Measurements from ENCODE around the gene TSPAN9. TPM values are rescaled to one million over a fixed set of nuclear protein-coding genes. Genes with fewer than 3 reads are reported as not detected.
A peak's percentile ranks its signal among the peaks of the same experiment; 100 is the strongest.

TSPAN9 gene
- total RNA-seq, 1 donor from 2014 or later: 238 TPM

- no peak for DNase-seq (ENCODE audit: low read depth)
These were observed 1.9 kb upstream of the TSPAN9 start for GRCh38 chr12:3075315-3075714.

- DNase-seq (ENCODE audit: low read depth): peak; percentile 44
These were observed 448 bp downstream of the TSPAN9 start for GRCh38 chr12:3077572-3078081.

DNA sequence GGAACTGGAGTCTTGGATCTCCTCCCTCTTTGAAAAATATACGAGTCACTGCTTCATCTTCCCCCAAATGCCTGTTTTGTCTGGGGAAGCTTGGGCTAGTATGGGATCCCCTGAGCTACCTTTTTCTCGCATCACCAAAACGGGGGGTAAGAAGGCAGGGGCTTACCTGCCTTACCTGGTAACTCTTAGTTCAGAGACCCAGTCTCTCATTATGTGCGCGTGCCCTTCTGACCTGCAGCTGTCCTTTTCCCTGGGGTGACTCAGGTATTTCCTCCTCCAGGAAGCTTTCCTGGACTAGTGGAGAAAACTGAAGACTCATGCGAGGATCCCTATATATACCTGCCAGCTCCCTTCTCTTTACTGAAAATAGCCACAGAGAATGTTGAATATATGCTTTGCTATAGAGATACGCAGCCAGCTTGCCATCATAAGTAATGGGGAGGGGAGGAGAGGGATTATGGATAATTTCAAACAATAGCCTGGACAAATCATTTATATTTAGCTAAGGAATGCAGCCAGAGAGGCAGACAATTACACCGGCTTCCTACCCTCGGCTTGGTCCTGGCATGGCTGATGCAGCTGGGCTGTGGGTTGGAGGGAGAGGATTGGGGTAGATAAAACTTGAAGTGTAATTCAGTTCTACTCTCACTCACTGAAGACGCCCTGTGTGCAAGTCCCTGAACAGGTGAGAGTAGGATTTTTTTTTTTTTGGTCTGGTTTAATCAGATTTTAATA is 1.1 kb downstream of the TSPAN9 start:
- peak; percentile 31 for DNase-seq (ENCODE audit: low read depth)

DNA sequence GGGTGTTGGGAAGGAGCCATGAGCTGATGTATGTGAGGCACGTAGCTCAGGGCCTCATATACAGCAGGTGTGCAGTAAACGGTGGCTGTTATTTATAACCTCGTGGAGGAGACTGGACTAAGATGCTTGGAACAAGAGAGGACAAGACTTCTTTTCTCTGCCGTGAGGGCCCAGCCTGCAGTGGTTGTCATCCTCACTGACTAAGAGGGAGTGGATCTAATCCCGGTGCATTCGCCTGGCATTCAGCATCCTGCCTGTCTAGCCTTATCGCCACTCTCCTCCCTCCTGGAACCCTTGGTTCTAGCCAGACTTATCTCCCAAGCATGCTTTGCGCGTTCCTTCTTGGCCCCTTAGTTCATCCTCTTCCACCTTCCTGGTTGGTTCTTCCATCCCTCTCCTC is 3.9 kb downstream of the TSPAN9 start:
- no peak for DNase-seq (ENCODE audit: low read depth)

- DNase-seq (ENCODE audit: low read depth): no peak
These were observed 4.7 kb downstream of the TSPAN9 start for GRCh38 chr12:3081886-3082285.

GRCh38 chr12:3083241-3083920 is 6.2 kb downstream of the TSPAN9 start:
- peak; percentile 37 for DNase-seq (ENCODE audit: low read depth)

DNA sequence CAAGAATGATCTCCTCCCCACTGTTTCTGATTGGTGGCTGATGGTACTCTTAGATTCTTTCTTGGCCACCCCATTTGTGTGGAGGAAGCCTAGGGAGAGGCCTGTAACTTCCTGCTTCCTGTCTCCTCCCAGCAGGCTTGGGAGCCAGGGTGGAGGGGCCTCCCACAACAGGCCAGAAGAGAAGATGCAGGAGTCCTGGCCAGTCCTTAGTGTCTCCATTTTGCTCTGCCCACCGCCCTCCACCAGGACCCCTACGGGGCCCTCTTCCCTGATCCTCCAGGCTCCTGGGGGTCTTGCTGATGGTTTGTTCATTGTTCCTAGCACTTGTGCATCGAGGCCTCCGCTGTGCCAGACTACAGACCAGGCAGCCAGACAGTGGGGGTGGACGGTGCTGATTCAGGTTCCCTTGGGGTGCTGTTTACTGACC is 6.8 kb downstream of the TSPAN9 start:
- no peak for DNase-seq (ENCODE audit: low read depth)

GRCh38 chr12:3084742-3085141 is 7.6 kb downstream of the TSPAN9 start:
- no peak for DNase-seq (ENCODE audit: low read depth)

GRCh38 chr12:3085341-3086139 is 8.4 kb downstream of the TSPAN9 start:
- no peak for DNase-seq (ENCODE audit: low read depth)

- DNase-seq (ENCODE audit: low read depth): no peak
These were observed 9.0 kb downstream of the TSPAN9 start for GRCh38 chr12:3086211-3086610.

DNA sequence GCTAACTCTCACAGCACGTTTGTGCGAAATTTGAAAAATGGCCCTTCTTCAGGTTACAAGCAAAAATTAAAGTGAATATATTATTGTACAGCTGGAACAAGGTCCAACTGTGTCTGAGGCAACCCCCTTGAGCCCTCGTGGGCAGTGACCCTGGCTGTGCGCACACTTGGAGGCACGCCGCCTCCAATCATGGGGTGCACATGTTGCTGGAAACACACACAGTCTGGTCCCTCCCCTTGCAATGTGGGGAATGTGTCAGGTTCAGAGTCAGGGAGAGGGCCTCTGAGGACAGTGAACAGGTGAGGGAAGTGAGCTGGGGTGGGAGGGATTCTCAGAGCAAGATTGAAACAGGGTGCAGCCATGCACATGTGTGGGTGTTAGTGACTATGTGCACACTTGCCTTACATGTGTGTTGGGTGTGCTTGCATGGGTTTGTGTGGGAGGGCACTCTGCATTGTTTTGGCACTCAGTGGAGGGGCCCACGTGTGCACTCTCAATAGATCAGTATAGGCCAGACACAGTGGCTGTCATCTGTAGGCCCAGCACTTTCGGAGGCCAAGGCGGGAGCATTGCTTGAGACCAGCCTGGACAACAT is 9.6 kb downstream of the TSPAN9 start:
- DNase-seq (ENCODE audit: low read depth): peak; percentile 22

GRCh38 chr12:3087758-3088650 is 10.8 kb downstream of the TSPAN9 start:
- no peak for DNase-seq (ENCODE audit: low read depth)

DNA sequence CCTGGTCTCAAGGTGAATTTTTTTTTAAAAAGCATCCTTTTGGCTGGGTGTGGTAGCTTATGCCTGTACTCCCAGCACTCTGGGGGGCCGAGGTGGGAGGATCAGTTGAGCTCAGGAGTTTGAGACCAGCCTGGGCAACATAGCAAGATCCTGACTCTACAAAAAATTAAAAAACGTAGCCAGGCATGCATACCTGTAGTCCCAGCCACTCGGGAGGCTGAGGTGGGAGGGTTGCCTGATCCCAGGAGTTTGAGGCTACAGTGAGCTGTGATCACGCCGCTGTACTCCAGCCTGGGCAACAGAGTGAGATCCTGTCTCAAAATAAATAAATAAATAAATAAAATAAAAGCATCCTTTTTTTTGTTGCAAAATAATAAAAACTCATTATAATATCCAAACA is 12.4 kb downstream of the TSPAN9 start:
- DNase-seq (ENCODE audit: low read depth): no peak

- DNase-seq (ENCODE audit: low read depth): no peak
These were observed 13.3 kb downstream of the TSPAN9 start for GRCh38 chr12:3090240-3091037.

- DNase-seq (ENCODE audit: low read depth): no peak
These were observed 13.8 kb downstream of the TSPAN9 start for GRCh38 chr12:3091038-3091319.

DNA sequence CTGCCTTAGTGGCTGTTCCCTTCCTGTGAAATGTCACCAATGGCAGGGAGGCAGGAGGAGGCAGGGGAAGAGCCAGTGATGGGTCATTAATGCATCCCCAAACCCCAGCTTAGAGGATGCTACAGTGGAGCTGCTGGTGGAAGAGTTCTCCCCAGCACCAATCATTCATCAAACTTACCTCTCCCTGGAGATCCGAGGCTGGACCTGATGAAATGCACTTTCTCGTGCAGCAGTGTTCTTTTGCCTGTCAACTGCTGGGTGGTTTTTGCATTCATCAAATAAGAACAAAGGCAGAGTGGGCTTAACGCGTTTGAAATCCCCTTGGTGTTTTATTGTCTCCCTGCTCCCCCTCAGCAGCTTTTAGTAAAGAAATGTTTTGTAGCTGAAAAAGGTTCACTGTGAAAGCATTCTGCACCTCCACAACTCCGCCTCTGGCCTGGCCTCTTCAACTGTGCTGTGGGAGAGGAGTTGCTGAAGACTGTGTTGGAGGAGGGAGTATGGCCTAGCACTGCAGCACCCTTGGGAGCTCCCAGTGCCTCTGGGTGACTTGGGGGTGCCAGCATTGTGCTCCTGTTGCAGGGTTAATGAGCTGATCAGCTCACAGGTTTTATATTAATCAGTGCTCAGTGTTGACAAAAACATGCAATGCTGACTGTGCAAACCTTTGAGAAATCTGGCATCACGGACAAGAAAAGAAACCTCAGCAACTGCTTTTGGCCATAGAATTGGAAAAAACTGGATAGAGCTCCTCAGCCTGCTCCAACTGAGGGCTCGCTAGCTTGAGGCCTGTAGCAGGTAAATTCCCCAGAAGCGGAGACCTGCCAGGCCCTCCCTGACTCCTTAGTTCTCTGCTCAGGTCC is 14.4 kb downstream of the TSPAN9 start:
- no peak for DNase-seq (ENCODE audit: low read depth)

- DNase-seq (ENCODE audit: low read depth): no peak
These were observed 15.6 kb downstream of the TSPAN9 start for GRCh38 chr12:3092764-3093163.

- DNase-seq (ENCODE audit: low read depth): no peak
These were observed 20.1 kb downstream of the TSPAN9 start for GRCh38 chr12:3097186-3097804.
